GM19455 (cell line): ENCODE data around the gene TESMIN.

ENCODE experiments used
- ATAC-seq: cut with Tn5 transposase; IDR thresholded peaks from one replicate; pipeline ENCODE4 v1.9.1; 2021; ENCODE audit not compliant: unreplicated experiment

TESMIN gene, protein sequence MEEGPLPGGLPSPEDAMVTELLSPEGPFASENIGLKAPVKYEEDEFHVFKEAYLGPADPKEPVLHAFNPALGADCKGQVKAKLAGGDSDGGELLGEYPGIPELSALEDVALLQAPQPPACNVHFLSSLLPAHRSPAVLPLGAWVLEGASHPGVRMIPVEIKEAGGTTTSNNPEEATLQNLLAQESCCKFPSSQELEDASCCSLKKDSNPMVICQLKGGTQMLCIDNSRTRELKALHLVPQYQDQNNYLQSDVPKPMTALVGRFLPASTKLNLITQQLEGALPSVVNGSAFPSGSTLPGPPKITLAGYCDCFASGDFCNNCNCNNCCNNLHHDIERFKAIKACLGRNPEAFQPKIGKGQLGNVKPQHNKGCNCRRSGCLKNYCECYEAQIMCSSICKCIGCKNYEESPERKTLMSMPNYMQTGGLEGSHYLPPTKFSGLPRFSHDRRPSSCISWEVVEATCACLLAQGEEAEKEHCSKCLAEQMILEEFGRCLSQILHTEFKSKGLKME

GRCh38 chr11:68751331-68751856 is at the start of gene TESMIN:
Gene TESMIN (minus strand): TSS chr11:68751520. CDS start chr11:68750660, 860 bp downstream.
- ATAC-seq: no peak

DNA sequence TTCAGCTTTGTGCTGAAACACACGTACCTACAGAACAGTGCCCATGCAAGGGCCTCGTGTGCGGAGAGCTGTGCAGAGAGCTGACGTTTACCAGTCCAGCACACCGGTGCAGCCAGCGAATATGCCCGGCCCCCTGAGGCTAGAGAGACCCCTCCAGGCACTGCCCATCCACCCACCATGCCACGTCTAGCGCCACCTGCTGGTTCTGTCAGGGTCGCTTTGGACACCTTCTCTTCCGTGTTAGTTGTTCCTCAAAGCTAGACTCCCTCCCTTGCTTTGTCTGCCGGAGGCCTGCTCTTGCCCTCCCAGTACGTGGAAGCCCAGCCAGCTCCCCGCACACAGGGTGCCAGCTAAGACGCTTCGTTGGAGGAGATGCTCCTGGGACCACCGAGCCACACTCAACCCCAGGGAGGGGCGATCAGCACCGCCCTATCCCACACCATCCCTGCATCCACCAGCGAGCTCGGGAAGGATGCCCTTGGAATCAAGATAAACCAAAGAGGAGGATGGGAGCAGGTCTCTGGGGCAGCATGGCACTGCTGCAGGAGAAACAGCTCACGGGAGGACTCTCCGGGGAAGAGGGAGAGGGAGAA is 47.0 kb upstream of the TESMIN start:
- ATAC-seq: no peak

DNA sequence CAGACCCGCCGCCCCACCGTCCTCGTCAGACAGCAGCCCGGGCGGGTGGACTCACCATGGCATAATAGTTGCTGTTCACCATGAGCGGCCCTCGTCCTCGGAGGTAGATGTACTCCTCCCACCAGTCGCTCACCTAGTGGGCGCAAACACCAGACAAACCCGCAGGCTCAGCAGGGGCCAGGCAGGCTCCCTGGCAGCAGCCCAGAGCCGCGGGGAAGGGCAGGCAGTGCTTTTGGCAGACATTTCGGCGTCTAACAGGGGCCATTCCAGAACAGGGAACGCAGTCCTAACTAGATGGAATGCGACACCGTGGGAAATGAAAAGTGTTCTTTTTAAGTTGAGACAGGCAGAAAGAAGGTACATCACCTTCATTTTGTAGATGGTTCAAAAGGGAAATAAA is 45.5 kb upstream of the TESMIN start:
- no peak for ATAC-seq

- no peak for ATAC-seq
Measured at GRCh38 chr11:68792400-68792966, 41.2 kb upstream of the TESMIN start.

DNA sequence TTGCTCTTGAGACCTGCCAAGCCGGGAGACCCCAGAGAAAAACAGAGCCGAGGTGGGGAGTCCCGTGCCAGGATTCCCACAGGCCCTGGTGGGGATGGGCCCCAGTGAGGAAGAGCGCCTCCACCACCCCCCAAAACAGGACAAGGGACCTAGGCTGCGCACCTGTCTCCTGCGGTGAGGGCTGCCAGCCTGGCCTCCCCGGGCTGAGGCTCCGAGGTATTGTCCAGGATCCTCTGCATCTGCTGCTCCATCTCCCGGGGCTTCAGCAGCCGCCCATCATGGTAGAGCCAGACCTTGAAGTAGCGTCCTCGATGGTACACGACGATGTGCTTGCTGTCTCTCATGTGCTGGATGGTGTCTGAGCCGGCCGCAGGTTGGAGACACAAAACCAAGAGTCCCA is 33.3 kb upstream of the TESMIN start:
- no peak for ATAC-seq

DNA sequence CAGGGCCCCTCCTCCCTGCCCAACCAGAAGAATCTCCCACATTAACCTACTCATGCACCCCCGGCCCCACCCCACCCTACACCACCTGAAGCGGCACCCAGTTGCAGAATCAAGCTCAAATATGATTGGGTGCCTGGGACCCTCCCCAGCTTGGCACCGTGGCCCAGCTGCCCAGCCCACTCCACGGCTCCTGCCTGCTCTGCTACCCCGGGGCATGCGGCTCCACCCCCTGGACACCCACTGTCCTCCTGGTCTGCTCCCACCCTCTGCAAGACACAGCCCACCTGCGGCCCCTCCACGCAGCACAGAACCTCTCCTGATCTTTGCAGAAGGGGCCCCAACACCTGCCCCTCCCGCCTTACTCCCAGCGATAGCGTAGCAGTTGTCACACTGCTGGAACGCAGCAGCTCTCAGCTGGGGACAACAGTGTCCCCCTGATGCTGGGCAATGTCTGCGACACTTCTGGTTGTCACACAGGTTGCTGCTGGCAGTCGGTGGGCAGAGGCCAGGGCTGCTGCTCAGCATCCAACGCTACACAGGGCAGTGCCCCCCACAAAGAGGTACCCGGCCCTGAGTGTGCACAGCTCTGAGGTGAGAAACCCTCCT is 32.0 kb upstream of the TESMIN start:
- ATAC-seq: no peak

DNA sequence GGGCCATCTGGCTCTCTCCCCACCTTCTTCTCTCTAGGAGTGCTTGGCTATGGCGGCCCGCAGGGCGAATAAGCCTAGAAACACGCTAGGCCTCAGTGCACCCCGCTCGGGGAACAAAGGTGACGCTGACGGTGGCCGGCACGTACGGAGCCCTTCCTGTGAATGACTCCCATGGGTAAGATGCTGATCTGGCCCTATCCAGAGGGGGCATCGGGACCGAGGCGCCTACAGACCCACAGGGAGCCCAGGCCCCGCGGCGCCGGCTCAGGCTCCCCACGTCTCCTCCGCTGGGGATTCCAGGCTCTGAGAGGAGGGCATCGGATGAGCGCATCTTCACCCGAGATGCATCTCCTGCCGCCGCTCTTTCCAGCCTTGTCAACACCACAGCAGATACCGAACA is 31.4 kb upstream of the TESMIN start:
- ATAC-seq: no peak

DNA sequence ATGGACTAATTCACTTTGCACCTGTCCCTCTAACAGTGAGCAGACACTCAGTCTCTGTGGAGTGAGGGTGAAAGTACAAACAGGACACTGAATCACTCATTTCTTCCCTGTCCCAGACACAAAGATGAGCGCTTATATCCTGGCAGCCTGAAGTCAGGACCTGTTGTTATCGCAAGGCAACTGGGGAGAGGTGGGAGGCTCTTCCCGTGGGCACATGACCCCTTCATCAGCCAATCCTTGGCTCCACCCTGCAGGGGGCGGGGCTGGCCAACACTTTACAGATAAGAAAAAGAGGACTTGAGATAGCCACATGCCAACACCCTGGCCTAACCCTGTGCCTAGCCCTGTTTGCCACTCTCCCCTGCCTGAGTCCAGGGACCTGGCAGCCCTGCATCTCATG is 29.5 kb upstream of the TESMIN start:
- no peak for ATAC-seq

- ATAC-seq: no peak
Measured at GRCh38 chr11:68778205-68778604, 26.9 kb upstream of the TESMIN start.

- ATAC-seq: no peak
Measured at GRCh38 chr11:68776442-68777235, 25.3 kb upstream of the TESMIN start.

GRCh38 chr11:68775951-68776388 is 24.6 kb upstream of the TESMIN start:
- ATAC-seq: no peak

- ATAC-seq: no peak
Measured at GRCh38 chr11:68774194-68774585, 22.9 kb upstream of the TESMIN start.

DNA sequence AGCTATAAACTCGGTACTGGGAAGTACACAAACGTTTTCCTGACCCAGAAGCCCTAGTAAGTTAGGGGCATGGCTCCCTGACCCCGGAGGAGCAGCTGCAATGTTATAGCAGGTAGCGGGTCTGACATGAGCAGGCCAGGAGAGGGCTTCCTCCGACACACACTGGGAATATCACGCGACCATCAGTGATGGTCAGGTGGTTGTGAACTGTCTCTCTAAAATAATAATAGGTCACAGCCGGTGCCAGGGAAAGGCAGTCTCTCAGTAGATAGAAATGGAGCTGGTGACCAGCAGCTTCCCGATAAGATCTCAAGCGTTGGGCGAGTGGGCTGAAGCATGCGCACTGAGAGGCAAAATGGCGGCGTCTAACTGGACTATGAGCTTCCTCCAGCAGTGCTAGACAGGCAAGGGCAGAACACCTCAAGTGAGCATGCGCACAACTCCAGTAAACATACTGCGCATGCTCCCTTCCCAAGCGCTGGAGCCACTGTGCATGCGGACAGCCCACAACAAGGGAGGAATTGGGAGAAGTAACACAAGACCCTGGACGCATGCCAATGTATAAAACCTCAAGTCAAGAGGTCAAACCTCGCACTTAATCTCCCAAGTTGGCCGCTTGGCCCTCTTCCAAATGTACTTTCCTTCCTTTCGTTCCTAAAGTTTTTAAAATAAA is 22.3 kb upstream of the TESMIN start:
- ATAC-seq: no peak

GRCh38 chr11:68772936-68773335 is 21.6 kb upstream of the TESMIN start:
- ATAC-seq: no peak

DNA sequence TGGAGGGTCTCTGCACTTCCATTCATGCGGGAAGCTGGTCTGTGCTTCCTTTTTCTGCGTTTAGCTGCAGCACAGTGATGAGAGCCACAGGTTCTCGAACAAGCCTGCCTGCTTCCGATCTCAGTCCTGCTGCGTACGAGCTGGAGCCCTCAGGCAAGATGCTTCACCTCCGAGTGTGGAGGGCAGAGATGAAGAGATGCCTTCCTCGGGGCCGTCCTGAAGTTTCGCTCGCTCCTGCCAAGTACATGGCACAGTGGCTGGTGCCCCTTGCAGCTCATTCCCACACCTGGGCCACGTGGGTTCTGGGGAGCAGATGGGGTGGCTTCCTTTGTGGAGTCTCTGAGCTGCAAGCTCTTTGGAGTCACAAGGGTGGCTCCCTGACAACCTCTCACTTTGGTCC is 19.5 kb upstream of the TESMIN start:
- no peak for ATAC-seq

DNA sequence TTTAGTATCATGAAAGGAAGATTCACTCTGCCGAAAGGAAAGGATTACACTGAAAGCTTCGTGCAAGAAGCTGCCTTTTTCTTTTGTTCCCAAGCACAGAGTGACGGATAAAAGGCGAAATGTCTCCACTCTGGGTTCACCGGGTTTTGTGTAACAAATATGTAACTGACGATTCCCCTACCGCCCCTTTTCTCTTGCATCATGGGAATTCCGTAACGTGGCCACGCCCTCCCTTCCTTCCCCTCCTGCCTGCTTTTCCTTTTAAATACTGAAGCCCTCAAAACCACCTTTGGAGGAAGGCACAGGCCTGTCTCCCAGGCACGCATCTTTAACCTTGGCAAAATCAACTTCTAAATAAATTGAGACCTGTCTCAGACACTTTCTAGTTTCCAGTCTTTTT is 16.4 kb upstream of the TESMIN start:
- ATAC-seq: no peak

DNA sequence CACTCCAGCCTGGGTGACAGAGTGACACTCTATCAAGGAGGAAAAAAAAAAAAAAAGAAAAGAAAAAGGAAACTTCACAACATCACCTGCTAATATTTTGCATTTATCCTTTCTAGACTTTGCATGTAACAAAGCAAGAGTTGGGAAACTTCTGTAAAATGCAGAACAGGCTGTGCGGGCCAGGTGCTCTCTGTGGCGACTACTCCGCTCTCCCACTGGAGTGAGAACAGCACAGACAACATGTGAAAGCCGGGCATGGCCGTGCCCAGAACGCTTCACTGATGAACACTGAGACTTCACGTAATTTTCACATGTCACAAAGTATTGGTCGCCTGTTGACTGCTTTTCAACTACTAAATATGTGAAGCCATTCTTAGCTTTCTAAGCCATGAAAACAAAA is 15.5 kb upstream of the TESMIN start:
- ATAC-seq: no peak

DNA sequence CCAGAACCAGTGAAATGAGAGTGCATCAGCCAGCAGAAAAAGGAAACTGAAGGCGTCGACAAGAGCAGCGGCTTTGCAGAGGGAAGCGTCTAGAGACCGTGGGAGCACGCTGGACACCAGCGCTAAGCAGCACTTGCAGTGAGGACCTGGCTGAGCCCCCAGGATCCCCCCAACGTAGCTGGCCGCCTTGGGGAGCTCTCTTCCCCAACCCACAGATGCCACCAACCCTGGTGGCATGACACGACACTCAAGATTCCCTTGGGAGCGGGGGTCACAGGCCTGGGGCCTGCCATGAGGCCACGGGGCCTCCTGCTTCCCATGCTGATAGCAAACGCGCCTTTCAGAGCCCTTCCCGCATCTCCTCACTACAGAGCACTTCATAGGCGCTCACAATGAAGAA is 13.4 kb upstream of the TESMIN start:
- ATAC-seq: no peak

DNA sequence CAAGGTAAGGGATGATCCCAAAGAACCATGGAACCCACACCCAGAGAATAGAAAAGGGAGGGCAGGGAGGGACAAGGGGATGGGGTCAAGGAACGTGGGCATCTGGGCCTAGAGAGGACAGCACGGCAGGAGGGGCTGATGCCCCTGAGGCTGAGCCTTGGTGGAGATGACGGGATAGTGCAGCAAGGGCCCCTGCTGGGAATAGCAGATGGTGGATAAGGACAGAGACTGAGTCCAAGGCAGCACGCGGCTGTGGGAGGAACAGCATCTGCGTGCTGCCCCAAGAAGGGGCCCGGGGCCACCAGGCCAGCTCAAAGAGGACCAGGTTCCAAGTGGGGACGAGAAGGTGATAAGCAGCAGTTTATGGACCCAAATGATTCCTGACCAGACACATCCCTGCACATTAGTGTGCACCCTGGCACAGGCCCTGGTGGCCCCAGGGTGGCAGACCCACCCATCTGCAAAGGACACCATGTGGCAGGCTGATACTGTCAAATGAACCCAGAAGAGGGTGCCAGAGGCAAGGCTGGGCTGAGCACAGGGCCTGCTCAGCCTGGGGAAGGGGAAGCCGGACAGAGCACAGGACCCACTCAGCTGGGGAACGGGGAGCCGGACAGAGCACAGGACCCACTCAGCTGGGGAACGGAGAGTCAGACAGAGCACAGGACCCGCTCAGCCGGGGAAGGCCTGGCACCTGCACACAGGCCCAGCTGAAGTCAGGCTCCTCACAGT is 12.8 kb upstream of the TESMIN start:
- no peak for ATAC-seq
